ENCODE data around the gene ARHGEF4.

ARHGEF4 gene

GRCh38 chr2:130814931-130815680 is 21.6 kb upstream of the ARHGEF4 start:
- H3K4me3 ChIP-seq (ENCODE audit: low read depth, low read length) = no peak overlapping the region

- no peak overlapping the region for H3K4me3 ChIP-seq (ENCODE audit: low read depth, low read length)
Measured at GRCh38 chr2:130818809-130819208, 17.9 kb upstream of the ARHGEF4 start.

- no peak overlapping the region for H3K4me3 ChIP-seq (ENCODE audit: low read depth, low read length)
Measured at GRCh38 chr2:130819226-130819607, 17.5 kb upstream of the ARHGEF4 start.

GRCh38 chr2:130819608-130820278 is 17.0 kb upstream of the ARHGEF4 start:
- H3K4me3 ChIP-seq (ENCODE audit: low read depth, low read length) = no peak overlapping the region

- H3K4me3 ChIP-seq (ENCODE audit: low read depth, low read length) = no peak overlapping the region
Measured at GRCh38 chr2:130820279-130820861, 16.3 kb upstream of the ARHGEF4 start.

- H3K4me3 ChIP-seq (ENCODE audit: low read depth, low read length) = no peak overlapping the region
Measured at GRCh38 chr2:130821867-130822266, 14.8 kb upstream of the ARHGEF4 start.

GRCh38 chr2:130822766-130823165 is 13.9 kb upstream of the ARHGEF4 start:
- no peak overlapping the region for H3K4me3 ChIP-seq (ENCODE audit: low read depth, low read length)

GRCh38 chr2:130823171-130823885 is 13.4 kb upstream of the ARHGEF4 start:
- no peak overlapping the region for H3K4me3 ChIP-seq (ENCODE audit: low read depth, low read length)

- no peak overlapping the region for H3K4me3 ChIP-seq (ENCODE audit: low read depth, low read length)
Measured at GRCh38 chr2:130823886-130824491, 12.7 kb upstream of the ARHGEF4 start.

GRCh38 chr2:130824492-130825061 is 12.1 kb upstream of the ARHGEF4 start:
- no peak overlapping the region for H3K4me3 ChIP-seq (ENCODE audit: low read depth, low read length)

- H3K4me3 ChIP-seq (ENCODE audit: low read depth, low read length) = no peak overlapping the region
Measured at GRCh38 chr2:130825231-130825965, 11.3 kb upstream of the ARHGEF4 start.

- H3K4me3 ChIP-seq (ENCODE audit: low read depth, low read length) = no peak overlapping the region
Measured at GRCh38 chr2:130825966-130826253, 10.8 kb upstream of the ARHGEF4 start.

- no peak overlapping the region for H3K4me3 ChIP-seq (ENCODE audit: low read depth, low read length)
Measured at GRCh38 chr2:130826419-130826818, 10.3 kb upstream of the ARHGEF4 start.

- H3K4me3 ChIP-seq (ENCODE audit: low read depth, low read length) = no peak overlapping the region
Measured at GRCh38 chr2:130826821-130827501, 9.8 kb upstream of the ARHGEF4 start.

- H3K4me3 ChIP-seq (ENCODE audit: low read depth, low read length) = no peak overlapping the region
Measured at GRCh38 chr2:130827502-130828251, 9.0 kb upstream of the ARHGEF4 start.

- H3K4me3 ChIP-seq (ENCODE audit: low read depth, low read length) = no peak overlapping the region
Measured at GRCh38 chr2:130828461-130828860, 8.3 kb upstream of the ARHGEF4 start.

- no peak overlapping the region for H3K4me3 ChIP-seq (ENCODE audit: low read depth, low read length)
Measured at GRCh38 chr2:130829015-130829414, 7.7 kb upstream of the ARHGEF4 start.

GRCh38 chr2:130830538-130830937 is 6.2 kb upstream of the ARHGEF4 start:
- H3K4me3 ChIP-seq (ENCODE audit: low read depth, low read length) = no peak overlapping the region

- H3K4me3 ChIP-seq (ENCODE audit: low read depth, low read length) = no peak overlapping the region
Measured at GRCh38 chr2:130831356-130831755, 5.4 kb upstream of the ARHGEF4 start.

Data from iPS-11a (cell line).